SK-N-SH (cell line): Measurements from ENCODE around the gene RGMA. TPM values are rescaled to one million over a fixed set of nuclear protein-coding genes. Genes with fewer than 3 reads are reported as not detected.
A peak's percentile ranks its signal among the peaks of the same experiment; 100 is the strongest.

ENCODE experiments used
- CTCF ChIA-PET: fragments of 300-600, 350-600 bp; formaldehyde crosslinking; extraction: SDS; loops from one replicate; lab custom pipeline; 2021; lab: Yijun Ruan, JAX
- POLR2A ChIA-PET: fragments of 350-600 bp; sonication (Branson Sonifier 250); formaldehyde crosslinking; extraction: SDS; loops from one replicate; lab custom pipeline; 2020; ENCODE audit warnings: antibody characterized with exemption, inconsistent platforms; lab: Yijun Ruan, JAX
- DNase-seq: peaks from one replicate; pipeline ENCODE4 v3.0.0; 2012
- H2AFZ ChIP-seq: fragments of 200-600 bp; sonication (generic); 2 replicates; pipeline ENCODE4 v1.8.1; 2016; ENCODE audit warnings: antibody characterized with exemption, mild to moderate bottlenecking, low read depth
- H3F3A ChIP-seq: fragments of 200-600 bp; sonication (generic); replicated peaks from 2 replicates; pipeline ENCODE3; 2016; ENCODE audit warnings: antibody characterized with exemption, mild to moderate bottlenecking; ENCODE audit not compliant: insufficient read depth
- H3K27ac ChIP-seq, 2 experiments: fragments of 200-500 bp in 1 of 2; fragments of 200-600 bp in 1 of 2; sonication (Bioruptor generic) in 1 of 2; sonication (generic), shearing (Covaris generic) in 1 of 2; 2 replicates each; pipeline versions ENCODE4 v1.5.1 to v1.6.1; 2014 to 2016; ENCODE audit warnings: low read depth in 2 of 2, inconsistent platforms in 1 of 2, low read length in 1 of 2, mild to moderate bottlenecking in 1 of 2, mixed read lengths in 1 of 2
- H3K27me3 ChIP-seq: fragments of 200-600 bp; sonication (generic), shearing (Covaris generic); 2 replicates; pipeline ENCODE4 v1.6.1; 2016; ENCODE audit warnings: mixed run types; ENCODE audit not compliant: insufficient read depth
- H3K36me3 ChIP-seq, 2 experiments: fragments of 200-500 bp in 1 of 2; fragments of 200-600 bp in 1 of 2; sonication (Bioruptor generic) in 1 of 2; sonication (generic) in 1 of 2; replicated peaks in 1 of 2; 2 replicates each; pipeline versions ENCODE3 to v1.5.1; 2014 to 2016; ENCODE audit warnings: low read length in 1 of 2, mild to moderate bottlenecking in 1 of 2; ENCODE audit not compliant: insufficient read depth in 2 of 2, control insufficient read depth in 1 of 2
- H3K4me1 ChIP-seq, 2 experiments: fragments of 200-500 bp in 1 of 2; fragments of 200-600 bp in 1 of 2; sonication (Bioruptor generic) in 1 of 2; sonication (generic), shearing (Covaris generic) in 1 of 2; 2 replicates each; pipeline versions ENCODE4 v1.5.1 to v1.6.1; 2014 to 2016; ENCODE audit warnings: low read depth in 1 of 2, low read length in 1 of 2, mixed run types in 1 of 2; ENCODE audit not compliant: insufficient read depth in 2 of 2, control insufficient read depth in 1 of 2
- H3K4me2 ChIP-seq: fragments of 200-600 bp; sonication (generic), shearing (Covaris generic); 2 replicates; pipeline ENCODE4 v1.6.1; 2017; ENCODE audit warnings: mixed run types
- H3K4me3 ChIP-seq, 2 experiments: fragments of 200-500 bp in 1 of 2; fragments of 200-600 bp in 1 of 2; sonication (Bioruptor generic) in 1 of 2; sonication (generic), shearing (Covaris generic) in 1 of 2; 2 replicates each; pipeline versions ENCODE4 v1.5.1 to v1.8.1; 2014 to 2016; ENCODE audit warnings: low read depth in 2 of 2, inconsistent platforms in 1 of 2, low read length in 1 of 2, mild to moderate bottlenecking in 1 of 2, mixed read lengths in 1 of 2, moderate library complexity in 1 of 2
- H3K79me2 ChIP-seq: fragments of 200-600 bp; sonication (generic); 2 replicates; pipeline ENCODE4 v1.8.1; 2017; ENCODE audit warnings: mild to moderate bottlenecking; ENCODE audit not compliant: insufficient read depth
- H3K9ac ChIP-seq: fragments of 200-600 bp; sonication (generic); 2 replicates; pipeline ENCODE4 v1.6.1; 2017; ENCODE audit warnings: mixed run types
- H3K9me2 ChIP-seq: fragments of 200-600 bp; sonication (generic); 2 replicates; pipeline ENCODE4 v1.6.1; 2017; ENCODE audit warnings: mixed run types
- H3K9me3 ChIP-seq: fragments of 200-600 bp; sonication (generic); 2 replicates; pipeline ENCODE4 v1.6.1; 2017; ENCODE audit warnings: mixed run types, mild to moderate bottlenecking, moderate library complexity
- H4K20me1 ChIP-seq: fragments of 200-600 bp; sonication (generic); 2 replicates; pipeline ENCODE4 v1.6.1; 2017; ENCODE audit warnings: mild to moderate bottlenecking, mixed run types; ENCODE audit not compliant: insufficient read depth
- CTCF ChIP-seq: fragments of 200-600 bp; sonication (generic); IDR thresholded peaks from 2 replicates; pipeline ENCODE4 v1.6.1; 2017; ENCODE audit warnings: antibody characterized with exemption, mild to moderate bottlenecking, moderate library complexity
- ELF1 ChIP-seq: IDR thresholded peaks from 2 replicates; pipeline ENCODE4 v1.4.0; 2012
- EP300 ChIP-seq, 2 experiments: IDR thresholded peaks; 2 replicates each; pipeline versions ENCODE4 v1.4.0 to v1.6.1; 2012; ENCODE audit warnings: borderline replicate concordance in 1 of 2, low read depth in 1 of 2, low read length in 1 of 2
- FOSL2 ChIP-seq: IDR thresholded peaks from 2 replicates; pipeline ENCODE4 v1.4.0; 2012; ENCODE audit warnings: low read depth, mild to moderate bottlenecking, moderate library complexity, borderline replicate concordance
- FOXM1 ChIP-seq: IDR thresholded peaks from 2 replicates; pipeline ENCODE4 v1.4.0; 2012; ENCODE audit warnings: low read depth, mild to moderate bottlenecking
- GATA2 ChIP-seq: sonication (generic); formaldehyde crosslinking; IDR thresholded peaks from 2 replicates; pipeline ENCODE4 v1.5.0; 2020; ENCODE audit warnings: mild to moderate bottlenecking, missing genetic modification reagents
- MEF2A ChIP-seq: IDR thresholded peaks from 2 replicates; pipeline ENCODE4 v1.4.0; 2012; ENCODE audit warnings: low read depth, borderline replicate concordance
- MXI1 ChIP-seq: IDR thresholded peaks from 2 replicates; pipeline ENCODE4 v1.6.1; 2012; ENCODE audit warnings: mild to moderate bottlenecking, low read depth, low read length, improper control_type of control experiment
- PBX3 ChIP-seq: IDR thresholded peaks from 2 replicates; pipeline ENCODE4; 2012
- POLR2AphosphoS5 ChIP-seq: IDR thresholded peaks from 2 replicates; pipeline ENCODE4 v1.6.1; 2012; ENCODE audit warnings: low read depth, low read length
- RAD21 ChIP-seq: IDR thresholded peaks from 2 replicates; pipeline ENCODE4 v1.6.1; 2012; ENCODE audit warnings: mild to moderate bottlenecking, low read length
- RCOR1 ChIP-seq: fragments of 150-350 bp; IDR thresholded peaks from 2 replicates; pipeline ENCODE4 v1.6.1; 2017; ENCODE audit warnings: antibody characterized with exemption, low read length
- RFX5 ChIP-seq: IDR thresholded peaks from 2 replicates; pipeline ENCODE4 v1.6.1; 2012; ENCODE audit warnings: mild to moderate bottlenecking, improper control_type of control experiment, low read length
- SMC3 ChIP-seq: IDR thresholded peaks from 2 replicates; pipeline ENCODE4 v1.6.1; 2012; ENCODE audit warnings: low read depth, low read length, improper control_type of control experiment
- WGBS: methylation state at CpG from one replicate; pipeline ENCODE4 v1.1.6; 2017; ENCODE audit warnings: low lambda C conversion rate; 5-methylcytosine and 5-hydroxymethylcytosine counted together
- polyA plus RNA-seq, 3 experiments: library from polyadenylated mRNA; depleted of rRNA; stranded (reverse); fragments of >200 nt; gene quantifications; 2 replicates each; pipeline ENCODE4 v1.2.3, GENCODE V29; 2012

RGMA gene
- polyA plus RNA-seq, 1 of the 3 experiments (the other 2 are of a cell fraction) = 1.5 TPM

- no peaks in the 10 kb centered on the region for H3K36me3 ChIP-seq
- TF ChIP-seq CTCF = no peak
- TF ChIP-seq FOSL2 = no peak
- TF ChIP-seq RCOR1 = no peak
- TF ChIP-seq EP300 (IDR thresholded peaks at IDR 0.05; ENCODE audit: borderline replicate concordance in 1 of 2, low read depth in 1 of 2, low read length in 1 of 2) = no peak
- TF ChIP-seq ELF1 = no peak
- TF ChIP-seq MXI1 = no peak
- TF ChIP-seq FOXM1 = no peak
- TF ChIP-seq RFX5 = no peak
- TF ChIP-seq POLR2AphosphoS5 = no peak
- TF ChIP-seq, all 33 proteins: peak for 0
- Histone ChIP-seq H2AFZ (no peak overlapping the region), H3K9ac (no peak overlapping the region), H3F3A (no peaks in the 10 kb centered on the region), H3K9me2 (no peaks in the 10 kb centered on the region), H3K9me3 (no peaks in the 10 kb centered on the region), H3K27ac (no peak overlapping the region), H3K79me2 (no peaks in the 10 kb centered on the region), H3K4me3 (no peak overlapping the region), H3K27me3 (no peaks in the 10 kb centered on the region), H3K4me1 (peaks cover 0 to 8% of the 10 kb centered on the region in 2 experiments; a peak in 1 of 4 replicates), H4K20me1 (no peaks in the 10 kb centered on the region), H3K4me2 (no peak overlapping the region)
- 81% methylated on average over 24 of the region's 29 CpGs for WGBS
- ChIA-PET POLR2A (no interaction called here), CTCF (interaction anchor here (0.8 to 4.9 kb wide), 12 partner anchors 8 to 1085 kb away, joined by 3 to 68 read pairs (median 3); no protein-coding TSS in a partner anchor)
- peak; percentile 34 for DNase-seq
These were observed 51.8 kb downstream of the RGMA start for GRCh38 chr15:93036951-93037819.

GRCh38 chr15:93035953-93036810, 52.8 kb downstream of the RGMA start:
- POLR2A ChIA-PET = no interaction called here
- no peaks in the 10 kb centered on the region for H3F3A ChIP-seq
- WGBS = 68% methylated on average over 27 of the region's 32 CpGs
- H3K27me3 ChIP-seq = no peaks in the 10 kb centered on the region
- no peaks in the 10 kb centered on the region for H3K9me2 ChIP-seq
- peak; percentile 54 for TF ChIP-seq CTCF
- TF ChIP-seq GATA2 (CRISPR knock-in tag) = no peak
- TF ChIP-seq PBX3 = no peak
- TF ChIP-seq RAD21 = peak; percentile 47
- TF ChIP-seq SMC3 = peak; percentile 27; the same call in 1 of the 2 replicates
- TF ChIP-seq MEF2A = no peak
- H3K4me2 ChIP-seq = no peak overlapping the region
- CTCF ChIA-PET = interaction anchor here (0.7 to 4.9 kb wide), 12 partner anchors 7 to 1086 kb away, joined by 3 to 68 read pairs (median 4); no protein-coding TSS in a partner anchor
- peak; percentile 69 for DNase-seq
- no peaks in the 10 kb centered on the region for H3K79me2 ChIP-seq
- H2AFZ ChIP-seq = no peak overlapping the region
- no peaks in the 10 kb centered on the region for H4K20me1 ChIP-seq
- H3K4me3 ChIP-seq = no peak overlapping the region
- no peak overlapping the region for H3K27ac ChIP-seq
- H3K4me1 ChIP-seq = peaks cover 0 to 8% of the 10 kb centered on the region in 2 experiments; a peak in 1 of 4 replicates
- H3K9ac ChIP-seq = no peak overlapping the region
- H3K9me3 ChIP-seq = no peaks in the 10 kb centered on the region
- H3K36me3 ChIP-seq = no peaks in the 10 kb centered on the region
